Left colon (tissue), 2 donors: ENCODE results near the gene MAB21L1. TPM values are rescaled to one million over a fixed set of nuclear protein-coding genes. Genes with fewer than 3 reads are reported as not detected.
A peak's percentile ranks its signal among the peaks of the same experiment; 100 is the strongest.

Experiments
- ATAC-seq: fragments of 200-7000 bp; cut with Tn5 transposase; one replicate; pipeline ENCODE4 v1.9.1; 2020; ENCODE audit warnings: mild to moderate bottlenecking, moderate library complexity
- DNase-seq, 2 donors: peaks; one replicate each; pipeline ENCODE4 v3.0.0-alpha.2; 2020
- intact Hi-C, 2 donors: fragments of 100-400 bp; cut with DNase I in 1 of 2; cut with micrococcal nuclease in 1 of 2; formaldehyde crosslinking; loops; one replicate each; pipeline versions ENCODE4 v1.11.2 to v1.14.0; 2022; cut with DNase I, micrococcal nuclease
- long read RNA-seq: library from polyadenylated mRNA; unstranded; transcript quantifications from one replicate; pipeline ENCODE4 v2.0.0, GENCODE V29; 2021
- total RNA-seq, 2 donors: library from RNA; stranded (reverse); fragmentation: NEBNext Ultra II Directional; extraction: Animal tissue kit (Norgen Biotek cat#: 25700); gene quantifications; one replicate each; pipeline ENCODE4 v1.2.1, GENCODE V29; 2021
- donor health status: DM: no; HTN: no; CAD: no.
- donor health status: DM: yes; HTN: yes; CAD: no.

The MAB21L1 gene
- total RNA-seq: under 1 TPM; 0.09 to 0.53 TPM
- long read RNA-seq: 0 reads

DNA sequence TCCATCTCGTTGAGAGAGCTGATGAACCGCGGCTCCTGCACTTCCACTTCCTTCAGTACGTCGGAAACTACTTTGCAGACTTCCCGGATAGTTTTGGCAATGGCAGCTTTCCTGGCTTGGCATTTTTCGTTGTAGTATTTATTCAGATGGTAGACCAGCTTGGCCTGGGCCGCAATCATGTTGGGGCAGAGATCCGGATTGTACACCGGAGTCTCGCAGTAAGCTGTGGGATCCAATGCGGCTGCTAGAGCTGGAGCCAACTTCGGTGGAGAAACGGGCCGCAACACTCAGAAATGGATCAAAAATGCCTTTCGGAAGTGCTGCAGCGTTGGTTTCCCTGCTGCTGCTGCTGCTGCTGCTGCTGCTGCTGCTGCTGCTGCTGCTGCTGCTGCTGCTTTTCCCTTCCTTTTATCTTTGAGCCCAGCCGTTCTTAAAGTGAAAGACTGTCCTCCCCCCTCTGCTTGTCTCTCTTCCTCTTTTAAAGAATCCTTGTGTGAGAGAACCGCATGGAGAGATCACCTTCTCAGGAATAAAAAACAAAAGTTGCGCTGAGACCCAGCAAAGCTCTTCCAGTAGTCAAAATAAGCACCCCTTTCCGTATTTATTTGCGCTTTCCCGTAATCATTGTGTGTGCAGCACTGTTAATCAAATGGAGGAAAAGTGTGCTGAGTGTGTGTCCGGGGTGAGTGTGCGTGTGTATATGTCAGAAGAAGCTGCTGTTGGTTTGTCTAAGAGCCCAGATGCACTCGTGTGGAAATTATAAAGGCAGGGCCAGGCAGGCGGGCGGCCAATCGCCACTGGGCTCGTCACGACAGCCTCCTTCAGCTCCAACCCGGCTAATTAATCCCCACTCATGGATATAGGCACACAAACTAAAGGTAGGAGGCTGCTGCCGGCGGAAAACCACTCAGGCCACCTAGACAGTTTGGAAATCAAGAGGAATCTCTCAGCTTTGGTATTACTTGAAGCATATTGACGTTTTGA lies at the start of gene MAB21L1:
Gene MAB21L1 (minus strand): TSS at position 730 of the 984 bp plus-strand sequence. CDS start 551 bp downstream, at position 179.
- DNase-seq (no peak), ATAC-seq (peak; percentile 67)
- intact Hi-C loops: no loop called here

DNA sequence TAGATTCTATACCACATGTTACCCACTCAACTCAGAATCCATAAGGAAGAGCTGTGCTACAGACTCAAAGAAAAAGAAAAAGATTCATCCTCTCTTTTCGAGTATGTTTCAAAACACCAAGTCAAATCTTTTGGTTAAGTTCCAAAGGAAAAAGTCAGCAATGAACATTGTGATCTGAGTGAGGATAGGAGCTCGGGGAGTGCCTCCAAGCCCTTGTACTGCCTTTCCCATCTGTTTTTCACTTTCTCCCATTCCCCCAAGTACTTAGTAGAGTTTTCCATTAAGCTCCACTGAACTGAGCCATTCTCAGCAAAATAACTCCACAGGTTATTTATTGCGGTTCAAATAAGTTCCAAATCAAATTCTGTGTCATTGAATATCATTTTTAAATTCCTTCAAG lies 47.7 kb upstream of the MAB21L1 start:
- DNase-seq (no peak), ATAC-seq (no peak)
- intact Hi-C loops: no loop called here

DNA sequence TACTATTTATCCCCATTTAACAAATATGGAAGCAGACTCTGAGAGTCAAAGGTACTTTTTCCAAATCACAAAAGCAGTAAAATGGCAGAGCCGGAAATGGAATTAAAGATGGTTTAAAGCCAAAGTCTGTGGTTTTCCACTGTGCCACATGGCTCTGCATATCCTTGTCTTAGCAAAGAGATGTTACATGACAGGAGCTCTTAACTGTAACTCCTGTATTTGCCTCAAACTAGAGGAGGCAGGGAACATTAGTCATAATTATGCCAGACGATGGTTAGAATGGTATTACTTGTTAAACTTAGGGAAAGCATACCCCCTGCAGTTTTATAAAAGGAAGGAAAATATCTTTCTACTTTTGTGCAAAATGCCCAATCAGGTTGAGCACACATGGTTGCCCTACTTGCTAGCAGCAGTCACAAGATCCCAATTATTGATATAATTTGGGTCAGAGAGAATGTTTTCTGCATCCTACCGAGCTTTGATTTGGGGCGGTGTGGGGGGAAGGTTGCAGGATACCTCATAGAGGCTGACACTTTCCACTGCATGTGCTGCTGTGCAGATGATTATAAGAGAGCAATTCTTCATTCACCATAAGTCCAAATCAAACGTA lies 42.0 kb upstream of the MAB21L1 start:
- no peak for DNase-seq
- intact Hi-C loops: no loop called here

DNA sequence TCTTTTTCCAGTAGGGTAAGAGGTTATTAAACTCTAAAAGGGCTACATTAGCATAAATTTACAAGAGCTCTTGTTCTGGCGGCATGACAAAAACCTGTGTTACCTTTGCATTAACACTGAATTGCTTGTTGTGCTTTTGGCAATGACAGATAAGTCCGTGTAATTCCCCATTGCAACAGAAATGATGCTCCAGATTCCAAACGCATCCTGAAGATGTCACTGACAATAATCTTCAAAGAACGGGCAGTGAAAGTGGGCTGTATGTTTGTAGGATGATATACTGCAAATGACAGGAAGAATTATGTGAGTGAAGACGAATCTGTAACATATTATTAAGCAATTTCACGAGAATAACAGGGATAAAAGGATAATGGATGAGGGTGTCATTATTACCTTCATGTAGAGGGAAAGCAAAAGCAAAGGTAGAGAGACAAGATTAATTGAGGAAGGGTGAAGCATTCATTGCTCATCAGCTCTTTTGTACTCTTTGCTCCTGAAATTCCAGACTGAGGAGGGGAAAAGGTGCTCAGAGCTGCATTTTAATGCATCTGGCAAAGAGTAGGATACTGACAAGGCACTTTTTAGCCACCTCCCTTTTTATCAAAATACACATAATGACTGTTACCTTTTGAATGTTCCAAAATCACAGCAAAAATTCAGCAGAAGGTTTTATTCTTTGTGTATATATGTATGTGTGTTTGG lies 38.5 kb upstream of the MAB21L1 start:
- no peak for DNase-seq
- ATAC-seq: no peak
- intact Hi-C loops: no loop called here

More for the DNA sequence above, 42.0 kb upstream of the MAB21L1 start:
- no peak for ATAC-seq

DNA sequence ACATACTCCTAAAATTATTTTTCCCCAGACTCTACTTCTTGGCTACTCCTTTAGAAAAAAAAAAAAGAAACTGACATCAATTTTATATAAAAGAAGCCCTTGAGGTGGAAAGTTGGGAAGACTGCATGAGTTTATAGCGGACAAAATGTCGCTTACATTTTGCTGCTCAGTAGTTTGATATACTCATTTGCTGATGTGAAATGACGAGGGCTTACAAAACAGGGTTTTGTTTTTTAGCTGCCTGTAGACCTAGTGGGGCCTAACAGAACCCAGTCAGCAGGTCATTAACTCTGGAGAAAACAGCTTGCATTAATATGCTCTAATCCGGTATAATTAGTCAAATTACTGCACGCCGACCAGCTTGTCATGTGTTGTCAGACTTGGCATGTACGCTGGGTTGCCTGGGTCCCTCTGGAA lies 37.6 kb upstream of the MAB21L1 start:
- ATAC-seq: no peak
- DNase-seq: no peak
- intact Hi-C loops: no loop called here

DNA sequence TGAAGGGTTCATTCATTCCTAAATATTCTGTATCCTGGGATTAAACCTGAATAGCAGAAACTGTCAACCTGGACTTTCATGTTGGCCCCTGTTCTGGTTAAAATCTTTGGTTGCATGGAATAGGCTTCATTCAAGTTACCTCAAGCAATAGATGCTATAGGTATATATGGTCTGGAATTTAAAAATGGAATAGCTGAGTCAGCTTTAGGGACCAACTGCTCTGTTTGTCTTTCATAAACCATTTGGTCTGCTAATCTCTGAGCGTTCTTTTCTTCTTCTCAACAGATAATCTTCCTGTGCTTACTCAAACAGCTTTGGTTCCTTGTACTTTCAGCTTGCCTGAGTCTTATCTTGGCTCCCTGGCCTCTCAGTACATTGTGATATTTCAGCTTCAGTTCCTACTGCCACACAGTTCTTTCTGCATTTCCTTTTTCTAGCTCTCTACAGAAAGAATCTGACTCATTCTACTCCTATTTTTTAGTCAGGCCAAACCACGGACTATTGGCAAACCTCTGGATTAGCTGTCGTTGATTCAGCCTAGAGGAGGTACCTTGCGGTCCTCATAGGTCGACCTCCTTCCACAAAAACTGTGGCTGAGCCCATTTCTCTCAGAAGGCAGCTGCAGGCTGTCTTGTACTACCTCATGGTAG lies 35.9 kb upstream of the MAB21L1 start:
- DNase-seq: no peak
- intact Hi-C loops: no loop called here
- no peak for ATAC-seq

DNA sequence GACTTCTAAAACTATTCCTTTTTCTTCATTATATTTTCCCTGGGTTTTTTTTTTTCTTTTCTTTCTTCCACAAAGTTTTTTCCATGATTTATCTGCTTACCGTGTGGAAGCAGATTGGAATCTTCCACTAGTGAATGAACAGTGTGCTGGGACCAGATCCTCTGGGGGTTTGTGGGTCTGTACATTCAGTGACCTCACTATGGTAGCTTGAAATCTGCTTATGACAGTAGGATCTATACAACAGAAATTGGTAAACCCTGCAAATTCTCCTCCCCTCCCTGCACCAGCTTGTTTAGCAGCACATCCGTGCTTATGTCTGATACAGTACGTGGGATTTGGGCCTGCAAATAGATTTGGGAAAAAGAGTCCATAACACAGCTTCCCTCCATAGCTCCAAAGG lies 26.0 kb upstream of the MAB21L1 start:
- DNase-seq: no peak
- ATAC-seq: no peak
- intact Hi-C loops: no loop called here

DNA sequence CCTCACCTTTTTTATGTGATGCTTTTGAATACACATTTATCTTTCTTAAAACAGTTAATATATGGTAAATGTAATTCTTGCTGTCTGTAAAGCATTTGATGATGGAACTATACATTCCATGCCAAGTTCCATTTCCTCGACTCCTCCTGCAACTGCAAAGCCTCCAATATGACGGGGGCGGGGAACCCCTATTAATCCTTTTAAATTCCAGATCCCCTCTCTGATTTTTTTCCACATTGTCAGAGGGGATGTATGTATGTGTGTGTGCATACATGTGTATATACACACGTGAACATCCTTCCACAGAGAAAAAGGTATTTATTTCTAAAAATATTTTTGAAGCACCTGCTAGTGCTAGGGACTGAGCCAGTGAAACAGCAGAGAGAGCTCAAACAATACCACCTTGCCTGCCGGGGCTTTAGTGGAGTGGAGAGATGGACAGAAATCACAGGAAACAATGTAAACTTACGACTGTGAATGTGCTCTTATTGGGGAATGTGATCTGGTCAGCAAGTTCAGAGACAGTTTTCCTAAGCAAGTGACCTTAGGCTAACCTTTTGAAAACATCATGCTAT lies 25.3 kb upstream of the MAB21L1 start:
- ATAC-seq (no peak), DNase-seq (no peak)
- intact Hi-C loops: no loop called here

DNA sequence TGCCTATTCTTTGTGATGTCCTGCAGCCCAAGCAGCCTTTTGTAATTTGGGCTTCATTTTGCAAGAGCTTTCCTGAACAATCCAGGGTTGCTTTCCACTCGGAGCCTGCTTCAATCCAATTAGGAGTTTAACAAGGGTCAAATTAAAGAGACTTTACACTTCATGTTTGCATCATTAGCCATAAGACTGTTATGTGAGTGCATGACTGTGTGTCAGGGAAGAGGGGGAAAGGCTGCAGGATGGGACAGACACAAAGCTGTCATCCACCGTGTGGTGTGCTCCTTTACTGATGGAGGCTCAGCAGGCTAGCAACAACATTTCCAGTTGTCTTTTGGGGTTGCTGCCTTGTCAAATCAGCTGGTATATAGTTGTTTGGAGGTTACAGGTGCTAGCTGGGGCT lies 23.7 kb upstream of the MAB21L1 start:
- intact Hi-C loops: no loop called here
- DNase-seq (no peak), ATAC-seq (no peak)

DNA sequence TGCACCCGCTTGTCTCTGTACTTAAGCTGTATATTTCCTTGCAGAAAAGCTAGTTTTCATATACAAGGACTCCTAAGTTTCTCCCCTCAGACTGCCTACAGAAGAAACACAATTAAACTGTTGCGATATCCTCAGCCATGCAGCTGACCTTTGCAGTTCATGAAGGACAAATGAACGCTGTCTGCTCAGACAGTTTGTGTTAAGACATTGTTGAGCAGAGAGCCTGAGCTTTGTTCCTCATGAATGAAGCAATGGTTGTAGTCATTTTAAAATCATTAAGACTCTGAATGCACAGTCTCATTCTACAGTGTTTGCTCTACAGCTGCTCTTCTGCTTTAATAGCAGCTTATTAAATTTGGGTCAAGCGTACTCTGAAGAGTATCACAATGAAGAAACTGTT lies 23.2 kb upstream of the MAB21L1 start:
- DNase-seq (no peak), ATAC-seq (no peak)
- intact Hi-C loops: no loop called here

DNA sequence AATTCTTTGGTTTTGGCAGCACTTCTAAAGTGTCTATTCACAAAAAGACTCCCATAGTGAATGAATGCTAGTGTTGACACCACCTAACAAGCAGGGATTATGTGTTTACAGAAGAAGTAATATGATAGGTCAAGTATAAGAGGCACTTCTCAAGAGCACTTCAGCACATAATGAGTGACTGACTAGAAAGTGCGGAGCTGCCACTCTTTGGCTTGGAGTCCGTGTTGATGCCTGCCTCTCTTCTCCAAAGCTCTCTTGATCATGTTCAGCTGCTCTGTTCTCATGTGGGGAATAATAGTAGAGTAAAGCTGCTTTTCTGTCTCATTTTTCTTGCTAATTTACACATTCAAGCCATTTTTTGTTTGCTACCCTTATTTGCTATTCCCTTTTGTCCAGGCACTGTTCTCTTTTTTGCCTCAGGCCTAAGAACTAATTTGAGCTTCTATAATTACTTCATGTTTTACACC lies 22.7 kb upstream of the MAB21L1 start:
- intact Hi-C loops: no loop called here
- DNase-seq (no peak), ATAC-seq (no peak)

DNA sequence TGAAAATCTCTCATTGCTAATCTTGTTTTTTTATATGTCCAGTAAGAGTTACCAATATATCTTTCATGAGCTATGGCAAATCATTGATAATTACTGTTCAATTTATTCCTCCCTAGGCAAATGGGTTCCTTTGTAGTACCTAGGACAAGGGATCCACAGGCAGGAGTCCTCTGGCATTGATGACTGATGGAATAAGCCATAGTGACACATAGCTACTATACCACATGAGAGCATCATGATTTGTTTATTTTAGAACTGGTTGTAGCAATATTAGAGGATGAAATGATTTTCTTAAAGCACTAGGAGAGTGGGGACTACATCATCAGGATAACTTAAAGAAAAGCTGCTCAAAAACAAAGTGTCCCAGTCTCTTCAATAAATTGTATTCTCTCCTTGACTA lies 21.7 kb upstream of the MAB21L1 start:
- no peak for DNase-seq
- intact Hi-C loops: no loop called here
- ATAC-seq: no peak

DNA sequence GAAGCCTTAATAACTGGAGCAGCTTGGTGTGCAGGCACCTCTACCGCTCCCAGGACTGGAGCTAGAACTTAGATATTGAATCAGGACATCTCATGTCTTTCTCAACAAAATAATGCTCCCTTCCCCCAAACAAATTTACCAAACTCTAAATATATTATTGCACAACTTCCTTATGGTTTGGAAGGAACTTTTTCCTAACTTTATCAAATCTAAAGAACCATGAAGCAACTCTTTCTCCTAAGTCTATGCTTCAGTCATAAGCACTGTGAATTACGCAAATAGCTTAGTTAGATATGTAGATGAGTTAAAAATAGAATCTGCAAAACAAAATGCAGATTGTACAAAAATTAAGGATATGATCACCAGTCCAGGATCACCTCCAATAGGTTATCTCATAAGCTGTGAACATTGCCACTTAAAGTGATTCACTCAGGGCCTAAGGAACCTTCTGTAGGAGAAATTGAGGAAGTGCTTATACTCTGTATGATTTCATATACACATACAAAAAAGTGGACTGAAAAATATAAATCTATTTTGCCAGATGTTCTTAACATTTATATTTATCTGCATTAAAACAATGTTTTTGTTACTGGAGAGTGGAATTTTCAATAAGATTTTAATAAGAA lies 20.4 kb upstream of the MAB21L1 start:
- DNase-seq (no peak), ATAC-seq (no peak)
- intact Hi-C loops: no loop called here

DNA sequence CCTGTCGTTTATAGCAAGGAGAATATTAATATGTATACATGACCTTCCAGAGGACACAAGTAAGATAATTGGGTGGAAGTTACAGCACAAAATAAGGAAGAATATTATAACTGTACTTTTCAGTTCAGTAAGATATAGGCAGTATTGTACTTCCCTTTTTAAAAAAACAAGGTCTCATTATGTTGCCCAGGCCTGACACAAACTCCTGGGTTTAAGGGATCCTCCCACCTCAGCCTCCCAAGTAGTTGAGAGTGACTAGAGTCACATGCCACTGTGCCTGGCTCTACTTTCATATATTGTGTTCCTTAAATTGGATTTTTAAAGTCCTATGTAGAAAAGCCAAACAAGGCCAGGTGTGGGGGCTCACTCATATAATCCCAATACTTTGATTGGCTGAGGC lies 19.5 kb upstream of the MAB21L1 start:
- intact Hi-C loops: no loop called here
- DNase-seq (no peak), ATAC-seq (no peak)

DNA sequence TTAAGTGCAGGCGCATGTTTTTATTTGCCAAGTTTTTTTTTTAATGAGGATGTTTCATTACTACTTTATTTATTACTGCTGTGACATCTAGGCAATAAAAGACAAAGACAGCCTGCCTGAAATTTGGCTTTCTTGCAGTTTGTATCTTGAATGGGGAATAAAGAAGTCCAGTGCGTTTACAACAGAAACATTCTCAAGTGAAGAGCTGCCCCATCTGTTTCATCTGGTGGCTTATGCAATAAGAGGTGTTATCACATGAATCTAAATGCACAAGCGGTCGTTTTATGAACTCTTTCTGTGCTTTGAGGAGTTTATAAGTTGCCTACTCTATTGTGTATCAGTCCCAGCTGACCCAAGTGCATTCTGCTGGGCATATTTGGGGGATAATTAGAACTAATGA lies 12.6 kb upstream of the MAB21L1 start:
- DNase-seq: no peak
- ATAC-seq: no peak
- intact Hi-C loops: no loop called here

DNA sequence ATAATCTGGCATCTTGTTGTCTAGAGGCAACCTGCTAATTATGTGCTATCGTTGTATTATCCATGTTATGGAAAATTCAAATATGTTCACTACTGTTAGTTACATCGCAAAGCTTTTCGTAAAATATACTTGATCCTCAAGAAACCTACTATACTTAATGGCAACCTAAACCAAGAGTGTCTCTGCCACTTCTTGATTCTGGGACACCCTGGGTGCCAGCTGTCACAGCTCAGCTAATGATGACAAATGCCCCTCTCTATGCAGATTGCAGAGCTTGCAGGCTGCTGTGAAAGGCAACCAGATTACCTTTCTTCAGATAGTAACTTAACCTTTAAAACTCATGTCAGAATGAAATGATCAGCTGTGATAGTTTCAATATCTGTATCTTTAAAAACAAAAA lies 8.9 kb upstream of the MAB21L1 start:
- ATAC-seq (no peak), DNase-seq (no peak)
- intact Hi-C loops: no loop called here

DNA sequence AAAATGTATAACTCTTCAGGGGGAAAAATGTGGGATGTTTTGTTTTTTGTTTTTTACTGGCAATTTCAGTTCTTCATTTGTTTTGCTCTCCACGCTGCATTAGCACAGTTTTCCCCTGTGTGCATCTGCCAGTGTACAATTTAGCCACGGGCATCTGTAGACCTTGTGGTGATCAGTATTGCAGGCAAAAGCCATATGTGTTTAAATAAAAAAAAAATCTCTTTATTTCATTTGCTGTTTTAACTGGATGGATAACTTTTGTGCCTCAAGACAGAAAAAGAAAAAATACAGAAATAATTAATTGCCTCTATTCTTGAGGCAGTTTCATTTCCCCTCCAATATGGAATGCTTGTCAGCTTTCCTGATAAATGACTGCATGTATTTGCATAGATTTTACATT lies 7.9 kb upstream of the MAB21L1 start:
- no peak for DNase-seq
- intact Hi-C loops: no loop called here
- ATAC-seq: no peak

DNA sequence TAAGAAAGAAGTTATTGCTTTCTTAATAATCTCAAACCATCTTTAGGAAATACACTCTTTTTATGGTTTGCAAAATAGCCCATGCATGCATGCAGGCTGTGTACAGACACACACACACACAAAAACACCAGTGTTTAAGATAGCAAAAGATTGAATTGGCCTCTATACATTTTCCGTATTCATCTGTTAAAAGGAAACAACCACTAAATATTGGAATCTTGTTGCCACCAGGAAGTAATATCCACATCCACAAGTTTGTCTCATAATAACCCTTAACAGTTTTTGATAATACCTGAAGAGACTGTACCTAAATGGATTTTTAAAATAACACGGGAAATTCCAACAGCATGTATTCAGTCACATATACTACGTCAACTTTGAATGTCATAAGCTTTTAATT lies 7.3 kb upstream of the MAB21L1 start:
- ATAC-seq (no peak), DNase-seq (no peak)
- intact Hi-C loops: no loop called here
